GM12878 (cell line): ENCODE measurements around the gene CACNA1I.

ENCODE experiments used
- CTCF ChIP-seq, 3 experiments: IDR thresholded peaks in 2 of 3; conservative IDR thresholded peaks in 1 of 3; 2 replicates each; pipeline ENCODE4 v1.5.1; 2011; ENCODE audit warnings: low read depth in 3 of 3, low read length in 3 of 3, mild to moderate bottlenecking in 3 of 3, control low read depth in 2 of 3, moderate library complexity in 2 of 3, inconsistent platforms in 1 of 3, mixed read lengths in 1 of 3; ENCODE audit not compliant: control insufficient read depth in 2 of 3, insufficient read depth in 1 of 3; ENCODE audit errors: extremely low read depth in 1 of 3
- EP300 ChIP-seq, 2 experiments: fragments of 150-350 bp in 1 of 2; IDR thresholded peaks; 2 replicates each; pipeline ENCODE4 v1.6.1; 2011 to 2012; ENCODE audit warnings: low read depth in 2 of 2, low read length in 2 of 2, borderline replicate concordance in 1 of 2, improper control_type of control experiment in 1 of 2, inconsistent platforms in 1 of 2; ENCODE audit not compliant: control insufficient read depth in 1 of 2
- HCFC1 ChIP-seq: fragments of 150-350 bp; IDR thresholded peaks from 2 replicates; pipeline ENCODE4 v1.6.1; 2014; ENCODE audit warnings: low read length
- MXI1 ChIP-seq: fragments of 150-350 bp; IDR thresholded peaks from 2 replicates; pipeline ENCODE4 v1.6.1; 2011; ENCODE audit warnings: low read depth, mild to moderate bottlenecking, inconsistent platforms, low read length, improper control_type of control experiment
- NFIC ChIP-seq: IDR thresholded peaks from 2 replicates; pipeline ENCODE4 v1.6.1; 2012; ENCODE audit warnings: low read depth, mild to moderate bottlenecking, inconsistent platforms, low read length, moderate library complexity
- POLR2AphosphoS5 ChIP-seq: IDR thresholded peaks from 2 replicates; pipeline ENCODE4 v1.6.1; 2011; ENCODE audit warnings: mild to moderate bottlenecking, low read length, inconsistent platforms
- SMARCA5 ChIP-seq: fragments of 450-650 bp; IDR thresholded peaks from 2 replicates; pipeline ENCODE4 v1.6.1; 2017; ENCODE audit warnings: mild to moderate bottlenecking
- SMC3 ChIP-seq: IDR thresholded peaks from 2 replicates; pipeline ENCODE4 v1.6.1; 2011; ENCODE audit warnings: low read length, improper control_type of control experiment, borderline replicate concordance
- STAT3 ChIP-seq: IDR thresholded peaks from 2 replicates; pipeline ENCODE4 v1.6.1; 2011; ENCODE audit warnings: low read depth, low read length, improper control_type of control experiment
- SUZ12 ChIP-seq: fragments of 200-600 bp; sonication (generic); IDR thresholded peaks from one replicate; pipeline ENCODE4 v1.6.1; 2018; ENCODE audit warnings: antibody characterized with exemption, mild to moderate bottlenecking; ENCODE audit not compliant: unreplicated experiment
- ZBTB40 ChIP-seq: fragments of 450-650 bp; IDR thresholded peaks from 2 replicates; pipeline ENCODE4 v1.6.1; 2016; ENCODE audit warnings: mild to moderate bottlenecking, moderate library complexity, borderline replicate concordance
- ZNF274 ChIP-seq: IDR thresholded peaks from one replicate; pipeline ENCODE4 v1.8.0; 2011; ENCODE audit not compliant: insufficient read length, insufficient read depth
- ZSCAN29 ChIP-seq: fragments of 450-650 bp; IDR thresholded peaks from 2 replicates; pipeline ENCODE4 v1.6.1; 2017; ENCODE audit warnings: mild to moderate bottlenecking, moderate library complexity

GRCh38 chr22:39649500-39650089, 79.0 kb downstream of the CACNA1I start:
- TF ChIP-seq ZSCAN29, result no peak
- no peak for TF ChIP-seq STAT3
- no peak for TF ChIP-seq CTCF (IDR thresholded peaks at IDR 0.05 in 2 of 3, conservative IDR thresholded peaks at IDR 0.05 in 1 of 3; ENCODE audit: control insufficient read depth in 2 of 3, extremely low read depth in 1 of 3, insufficient read depth in 1 of 3, low read depth in 3 of 3, low read length in 3 of 3)
- no peak for TF ChIP-seq MXI1
- TF ChIP-seq EP300 (IDR thresholded peaks at IDR 0.05; ENCODE audit: borderline replicate concordance in 1 of 2, control insufficient read depth in 1 of 2, low read depth in 2 of 2, low read length in 2 of 2), result no peak
- no peak for TF ChIP-seq SMC3
- TF ChIP-seq ZNF274, result no peak
- TF ChIP-seq POLR2AphosphoS5, result no peak
- no peak for TF ChIP-seq HCFC1
- no peak for TF ChIP-seq SMARCA5
- no peak for TF ChIP-seq NFIC
- no peak for TF ChIP-seq SUZ12
- TF ChIP-seq ZBTB40, result no peak
